ENCODE data around the gene MACROD2. TPM values are rescaled to one million over a fixed set of nuclear protein-coding genes. Genes with fewer than 3 reads are reported as not detected.

Gene MACROD2
- total RNA-seq, 2 donors from 2014 or later, result 8.0 to 19.4 TPM

GRCh38 chr20:15866916-15867730, 1871.8 kb downstream of the MACROD2 start:
- no peaks in the 10 kb centered on the region for H3K36me3 ChIP-seq
- no peaks in the 10 kb centered on the region for H3K9me3 ChIP-seq
- DNase-seq (ENCODE audit: low spot score), result no peak
- no peak for TF ChIP-seq POLR2AphosphoS5 (IDR thresholded peaks at IDR 0.05)
- no peak for TF ChIP-seq CTCF (IDR thresholded peaks at IDR 0.05)
- TF ChIP-seq POLR2A (IDR thresholded peaks at IDR 0.05), result no peak
- H3K27ac ChIP-seq, result no peak overlapping the region
- H3K4me3 ChIP-seq, result no peak overlapping the region
- H3K4me1 ChIP-seq (replicated peaks), result no peaks in the 10 kb centered on the region
- 55% methylated on average over 5 of the region's 5 CpGs for WGBS
- intact Hi-C loops (cut with DNase I), result no loop called here
- H3K27me3 ChIP-seq (replicated peaks; ENCODE audit: insufficient read depth), result no peaks in the 10 kb centered on the region

- no peaks in the 10 kb centered on the region for H3K9me3 ChIP-seq
- H3K4me1 ChIP-seq (replicated peaks), result no peaks in the 10 kb centered on the region
- no peaks in the 10 kb centered on the region for H3K27me3 ChIP-seq (replicated peaks; ENCODE audit: insufficient read depth)
- no peak overlapping the region for H3K27ac ChIP-seq
- WGBS, result 78% methylated on average over 4 of the region's 4 CpGs
- no peak for DNase-seq (ENCODE audit: low spot score)
- no peaks in the 10 kb centered on the region for H3K36me3 ChIP-seq
- TF ChIP-seq POLR2AphosphoS5 (IDR thresholded peaks at IDR 0.05) (no peak), POLR2A (IDR thresholded peaks at IDR 0.05) (no peak), CTCF (IDR thresholded peaks at IDR 0.05) (no peak)
- H3K4me3 ChIP-seq, result no peak overlapping the region
- intact Hi-C loops (cut with DNase I), result no loop called here
These were observed 1872.6 kb downstream of the MACROD2 start for GRCh38 chr20:15867899-15868298.

GRCh38 chr20:15875446-15875845, 1880.1 kb downstream of the MACROD2 start:
- Histone ChIP-seq H3K4me1 (replicated peaks) (no peaks in the 10 kb centered on the region), H3K36me3 (no peaks in the 10 kb centered on the region), H3K27me3 (replicated peaks; ENCODE audit: insufficient read depth) (no peaks in the 10 kb centered on the region), H3K9me3 (no peaks in the 10 kb centered on the region), H3K27ac (no peak overlapping the region), H3K4me3 (no peak overlapping the region)
- DNase-seq (ENCODE audit: low spot score), result no peak
- intact Hi-C loops (cut with DNase I), result no loop called here
- 60% methylated on average over 3 of the region's 3 CpGs for WGBS
- no peak for TF ChIP-seq CTCF (IDR thresholded peaks at IDR 0.05)
- TF ChIP-seq POLR2A (IDR thresholded peaks at IDR 0.05), result no peak
- TF ChIP-seq POLR2AphosphoS5 (IDR thresholded peaks at IDR 0.05), result no peak

- Histone ChIP-seq H3K27me3 (replicated peaks; ENCODE audit: insufficient read depth) (no peaks in the 10 kb centered on the region), H3K4me3 (no peak overlapping the region), H3K27ac (no peak overlapping the region), H3K4me1 (replicated peaks) (no peaks in the 10 kb centered on the region), H3K9me3 (no peaks in the 10 kb centered on the region), H3K36me3 (no peaks in the 10 kb centered on the region)
- DNase-seq (ENCODE audit: low spot score), result no peak
- 86% methylated on average over 4 of the region's 4 CpGs for WGBS
- TF ChIP-seq CTCF (IDR thresholded peaks at IDR 0.05), result no peak
- TF ChIP-seq POLR2A (IDR thresholded peaks at IDR 0.05), result no peak
- TF ChIP-seq POLR2AphosphoS5 (IDR thresholded peaks at IDR 0.05), result no peak
- intact Hi-C loops (cut with DNase I), result no loop called here
These were observed 1887.2 kb downstream of the MACROD2 start for GRCh38 chr20:15882553-15882952.

- Histone ChIP-seq H3K4me1 (replicated peaks) (no peaks in the 10 kb centered on the region), H3K36me3 (no peaks in the 10 kb centered on the region), H3K27me3 (replicated peaks; ENCODE audit: insufficient read depth) (no peaks in the 10 kb centered on the region), H3K9me3 (no peaks in the 10 kb centered on the region), H3K4me3 (no peak overlapping the region), H3K27ac (no peak overlapping the region)
- no peak for DNase-seq (ENCODE audit: low spot score)
- 95% methylated on average over 2 of the region's 2 CpGs for WGBS
- TF ChIP-seq CTCF (IDR thresholded peaks at IDR 0.05) (no peak), POLR2A (IDR thresholded peaks at IDR 0.05) (no peak), POLR2AphosphoS5 (IDR thresholded peaks at IDR 0.05) (no peak)
- intact Hi-C loops (cut with DNase I), result no loop called here
These were observed 1890.9 kb downstream of the MACROD2 start for GRCh38 chr20:15886250-15886649.
